Measurements from ENCODE around the gene VTI1A. TPM values are rescaled to one million over a fixed set of nuclear protein-coding genes. Genes with fewer than 3 reads are reported as not detected.

Gene VTI1A
- total and polyA plus RNA-seq, 8 donors: 7.3 to 20.2 (median 11.6) TPM

- Histone ChIP-seq H3K36me3 (no peaks in the 10 kb centered on the region), H3K4me3 (no peak overlapping the region), H3K27me3 (no peaks in the 10 kb centered on the region), H3K9me3 (no peaks in the 10 kb centered on the region), H3K4me1 (no peaks in the 10 kb centered on the region), H3K27ac (no peak overlapping the region)
- no peak for FAIRE-seq
- 63 to 65% methylated on average over 4 of the region's 4 CpGs for WGBS, 2 donors
- no peak for DNase-seq
- ATAC-seq: no peak
- intact Hi-C loops (cut with DNase I): no loop called here
- no peak for TF ChIP-seq CTCF (IDR thresholded peaks at IDR 0.05)
These were observed 242.5 kb downstream of the VTI1A start for GRCh38 chr10:112689327-112690072.

GRCh38 chr10:112695539-112695938 lies 248.5 kb downstream of the VTI1A start:
- WGBS, 2 donors: 87 to 89% methylated on average over 7 of the region's 7 CpGs
- no peaks in the 10 kb centered on the region for H3K9me3 ChIP-seq
- no peaks in the 10 kb centered on the region for H3K36me3 ChIP-seq
- TF ChIP-seq CTCF (IDR thresholded peaks at IDR 0.05): no peak
- no peaks in the 10 kb centered on the region for H3K4me1 ChIP-seq
- DNase-seq: no peak
- intact Hi-C loops (cut with DNase I): no loop called here
- no peak overlapping the region for H3K27ac ChIP-seq
- ATAC-seq: no peak
- no peak overlapping the region for H3K4me3 ChIP-seq
- no peak for FAIRE-seq
- H3K27me3 ChIP-seq: no peaks in the 10 kb centered on the region

GRCh38 chr10:112696592-112696991 lies 249.6 kb downstream of the VTI1A start:
- Histone ChIP-seq H3K4me1 (no peaks in the 10 kb centered on the region), H3K9me3 (no peaks in the 10 kb centered on the region), H3K4me3 (no peak overlapping the region), H3K27me3 (no peaks in the 10 kb centered on the region), H3K36me3 (no peaks in the 10 kb centered on the region), H3K27ac (no peak overlapping the region)
- FAIRE-seq (no peak), ATAC-seq (no peak), DNase-seq (no peak)
- no peak for TF ChIP-seq CTCF (IDR thresholded peaks at IDR 0.05)
- 45 to 65% methylated on average over 2 of the region's 2 CpGs for WGBS, 2 donors
- intact Hi-C loops (cut with DNase I): no loop called here

- no peak for FAIRE-seq
These were observed 251.3 kb downstream of the VTI1A start for GRCh38 chr10:112698133-112698817.

More at GRCh38 chr10:112698133-112698817, 251.3 kb downstream of the VTI1A start:
- H3K27ac ChIP-seq: no peak overlapping the region
- DNase-seq (no peak), ATAC-seq (no peak)
- H3K4me1 ChIP-seq: no peaks in the 10 kb centered on the region
- intact Hi-C loops (cut with DNase I): no loop called here
- WGBS, 2 donors: 95 to 96% methylated on average over 7 of the region's 7 CpGs
- H3K36me3 ChIP-seq: no peaks in the 10 kb centered on the region
- H3K9me3 ChIP-seq: no peaks in the 10 kb centered on the region
- no peak for TF ChIP-seq CTCF (IDR thresholded peaks at IDR 0.05)
- H3K4me3 ChIP-seq: no peak overlapping the region
- no peaks in the 10 kb centered on the region for H3K27me3 ChIP-seq

Data from pancreas (tissue), 10 donors.